C4-2B (cell line): ENCODE data around the gene PTPN21.

Experiments
- H3K27ac ChIP-seq: fragments of 450-650 bp; 2 replicates; pipeline ENCODE4 v1.5.1; 2017
- CTCF ChIP-seq: fragments of 450-650 bp; conservative IDR thresholded peaks from 2 replicates; pipeline ENCODE4 v1.5.1; 2017; ENCODE audit warnings: mild to moderate bottlenecking
- ZFX ChIP-seq: fragments of 450-650 bp; IDR thresholded peaks from 2 replicates; pipeline ENCODE4 v1.6.1; 2017

The PTPN21 gene

GRCh38 chr14:88592031-88592430 lies 37.2 kb upstream of the PTPN21 start:
- no peak overlapping the region for H3K27ac ChIP-seq
- no peak for TF ChIP-seq ZFX
- TF ChIP-seq CTCF, result no peak

- no peak for TF ChIP-seq CTCF
- H3K27ac ChIP-seq, result no peak overlapping the region
Observed at GRCh38 chr14:88590173-88590572, 35.4 kb upstream of the PTPN21 start.

GRCh38 chr14:88588081-88588480 lies 33.3 kb upstream of the PTPN21 start:
- no peak overlapping the region for H3K27ac ChIP-seq
- TF ChIP-seq ZFX, result no peak
- TF ChIP-seq CTCF, result no peak

GRCh38 chr14:88584451-88584850 lies 29.6 kb upstream of the PTPN21 start:
- TF ChIP-seq ZFX, result no peak
- TF ChIP-seq CTCF, result no peak
- H3K27ac ChIP-seq, result no peak overlapping the region

- TF ChIP-seq CTCF (no peak), ZFX (no peak)
- H3K27ac ChIP-seq, result no peak overlapping the region
Observed at GRCh38 chr14:88576222-88576621, 21.4 kb upstream of the PTPN21 start.

- no peak overlapping the region for H3K27ac ChIP-seq
- no peak for TF ChIP-seq CTCF
- TF ChIP-seq ZFX, result no peak
Observed at GRCh38 chr14:88572117-88572516, 17.3 kb upstream of the PTPN21 start.

- H3K27ac ChIP-seq, result no peak overlapping the region
- no peak for TF ChIP-seq ZFX
- no peak for TF ChIP-seq CTCF
Observed at GRCh38 chr14:88568196-88568595, 13.4 kb upstream of the PTPN21 start.
